Cardiac septum (tissue), 1 donor: ENCODE data around the gene SUMO1. TPM values are rescaled to one million over a fixed set of nuclear protein-coding genes. Genes with fewer than 3 reads are reported as not detected.
"Not testable (repeated sequence)": the region's sequence is repeated elsewhere in the genome, so short reads cannot be mapped to it uniquely, and the experiment has no call there.

Source experiments
- DNase-seq: peaks from one replicate; pipeline ENCODE4 v3.0.0-alpha.2; 2020; ENCODE audit warnings: low spot score
- intact Hi-C: fragments of 100-400 bp; cut with DNase I; formaldehyde crosslinking; loops from one replicate; pipeline ENCODE4 v1.14.0; 2022
- long read RNA-seq: library from polyadenylated mRNA; unstranded; transcript quantifications from one replicate; pipeline ENCODE4 v2.0.0, GENCODE V29; 2021
- total RNA-seq: library from RNA; stranded (reverse); fragmentation: NEBNext Ultra II Directional; extraction: Animal tissue kit (Norgen Biotek cat#: 25700); gene quantifications from one replicate; pipeline ENCODE4 v1.2.1, GENCODE V29; 2021
- donor health status: DM: no; HTN: no; CAD: no.

Gene SUMO1
- total RNA-seq = 59.5 TPM
- long read RNA-seq, transcript SUMO1-203 (5 exons, 1,536 nt) = major isoform, 74 of 77 reads
- long read RNA-seq, partial matches to known transcripts = 0 of 77 reads
- long read RNA-seq, other reads (novel, unspliced or antisense) = 1 of 77 reads

GRCh38 chr2:202238234-202239197 is at the start of gene SUMO1:
Gene SUMO1, minus strand, starts transcription at chr2:202238597. Its CDS starts 146 bp downstream, at chr2:202238451.
- intact Hi-C loops = no loop called here
- DNase-seq = peak; percentile 97

DNA sequence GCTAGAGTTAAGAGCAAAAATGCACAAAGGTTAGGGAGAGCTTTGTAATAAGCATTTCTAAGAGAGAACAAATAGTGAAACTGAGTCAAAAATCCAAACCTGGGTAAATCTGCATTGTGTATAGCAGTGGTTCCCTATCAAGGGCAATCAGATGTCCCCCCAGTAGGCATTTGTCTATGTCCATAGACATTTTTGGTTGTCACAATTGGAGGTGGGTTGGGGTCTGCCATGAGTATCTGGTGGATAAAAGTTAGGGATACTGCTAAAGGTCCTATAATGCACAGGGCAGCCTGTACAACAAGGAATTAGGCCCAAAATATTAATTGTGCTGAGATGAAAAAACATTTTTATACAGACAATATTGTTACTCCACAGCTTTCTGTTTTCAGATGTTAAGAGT is 48.2 kb upstream of the SUMO1 start:
- intact Hi-C loops = no loop called here
- DNase-seq = no peak

DNA sequence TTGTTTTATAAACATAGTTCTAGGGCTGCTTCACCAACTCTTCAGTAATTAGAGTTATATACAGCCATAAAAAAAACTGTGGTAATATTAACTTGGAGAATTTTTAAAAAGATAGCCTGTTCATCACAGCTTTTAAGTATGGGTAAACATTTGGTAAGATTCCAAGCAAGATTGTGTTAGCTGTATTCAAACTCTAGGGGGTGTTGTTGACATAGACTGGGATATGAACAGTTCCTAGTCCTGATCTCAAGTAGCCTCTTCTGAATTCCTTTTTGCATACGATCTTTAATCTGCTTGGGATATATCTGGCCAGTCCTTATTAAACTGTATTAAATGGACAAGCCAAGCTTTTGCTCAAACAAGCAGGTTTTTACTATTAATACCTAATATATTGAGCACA is 40.5 kb upstream of the SUMO1 start:
- intact Hi-C loops = loop anchor here (5.0 to 10.0 kb wide), 2 partner anchors 98 to 246 kb away; partner anchors contain the start of gene BMPR2
- DNase-seq = no peak

- intact Hi-C loops = loop anchor here (5.0 to 10.0 kb wide), 2 partner anchors 99 to 247 kb away; partner anchors contain the start of gene BMPR2
- no peak for DNase-seq
These were observed 39.8 kb upstream of the SUMO1 start for GRCh38 chr2:202278036-202278760.

DNA sequence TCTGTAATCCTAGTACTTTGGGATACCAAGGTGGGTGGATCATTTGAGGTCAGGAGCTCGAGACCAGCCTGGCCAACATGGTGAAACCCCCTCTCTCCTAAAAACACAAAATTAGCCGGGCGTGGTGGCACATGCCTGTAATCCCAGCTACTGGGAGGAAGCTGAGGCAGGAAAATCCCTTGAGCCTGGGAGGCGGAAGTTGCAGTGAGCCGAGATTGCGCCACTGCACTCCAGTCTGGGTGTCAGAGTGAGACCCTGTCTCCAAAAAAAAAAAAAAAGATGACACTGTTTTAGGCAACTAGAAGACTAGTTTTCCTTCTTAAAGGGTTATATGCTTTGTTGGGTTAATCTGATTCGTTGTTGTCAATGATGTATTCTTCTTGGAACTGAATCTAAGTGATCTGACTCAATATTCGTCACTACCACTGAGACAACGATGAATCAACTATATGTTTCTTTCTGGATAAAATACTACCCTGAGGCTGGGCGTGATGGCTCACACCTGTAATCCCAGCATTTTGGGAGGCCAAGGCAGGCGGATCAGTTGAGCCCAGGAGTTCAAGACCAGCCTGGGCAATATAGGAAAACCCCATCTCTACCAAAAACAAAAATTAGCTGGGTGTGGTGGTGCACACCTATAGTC is 37.8 kb upstream of the SUMO1 start:
- intact Hi-C loops = loop anchor here (5.0 to 10.0 kb wide), 2 partner anchors 101 to 249 kb away; partner anchors contain the start of gene BMPR2

GRCh38 chr2:202270487-202270886 is 32.1 kb upstream of the SUMO1 start:
- intact Hi-C loops = loop anchor here (10.0 kb wide), 1 partner anchor 254 kb away; no protein-coding TSS in a partner anchor
- no peak for DNase-seq

More for the DNA sequence above, 37.8 kb upstream of the SUMO1 start:
- DNase-seq = not testable (repeated sequence)

- no peak for DNase-seq
- intact Hi-C loops = no loop called here
These were observed 31.2 kb upstream of the SUMO1 start for GRCh38 chr2:202269585-202269984.

DNA sequence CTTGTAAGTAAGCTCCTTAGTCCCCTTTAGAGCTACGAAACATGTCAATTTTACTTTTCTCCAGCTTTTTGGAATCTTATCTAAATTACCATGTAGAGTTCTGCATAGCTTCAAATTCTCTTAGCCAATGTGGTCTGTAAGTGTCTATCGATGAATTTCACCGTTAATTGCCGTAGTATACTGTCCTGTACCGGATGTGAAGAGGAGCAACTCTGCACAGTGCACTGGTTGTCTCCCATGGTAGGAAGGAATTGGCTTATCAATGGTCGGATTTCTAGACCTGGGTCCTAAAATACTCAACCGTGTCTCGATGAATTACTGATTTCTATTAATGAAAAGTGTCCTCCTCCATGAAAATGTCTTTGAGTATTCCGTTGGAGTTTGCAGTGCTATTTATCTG is 29.1 kb upstream of the SUMO1 start:
- DNase-seq = no peak
- intact Hi-C loops = no loop called here

DNA sequence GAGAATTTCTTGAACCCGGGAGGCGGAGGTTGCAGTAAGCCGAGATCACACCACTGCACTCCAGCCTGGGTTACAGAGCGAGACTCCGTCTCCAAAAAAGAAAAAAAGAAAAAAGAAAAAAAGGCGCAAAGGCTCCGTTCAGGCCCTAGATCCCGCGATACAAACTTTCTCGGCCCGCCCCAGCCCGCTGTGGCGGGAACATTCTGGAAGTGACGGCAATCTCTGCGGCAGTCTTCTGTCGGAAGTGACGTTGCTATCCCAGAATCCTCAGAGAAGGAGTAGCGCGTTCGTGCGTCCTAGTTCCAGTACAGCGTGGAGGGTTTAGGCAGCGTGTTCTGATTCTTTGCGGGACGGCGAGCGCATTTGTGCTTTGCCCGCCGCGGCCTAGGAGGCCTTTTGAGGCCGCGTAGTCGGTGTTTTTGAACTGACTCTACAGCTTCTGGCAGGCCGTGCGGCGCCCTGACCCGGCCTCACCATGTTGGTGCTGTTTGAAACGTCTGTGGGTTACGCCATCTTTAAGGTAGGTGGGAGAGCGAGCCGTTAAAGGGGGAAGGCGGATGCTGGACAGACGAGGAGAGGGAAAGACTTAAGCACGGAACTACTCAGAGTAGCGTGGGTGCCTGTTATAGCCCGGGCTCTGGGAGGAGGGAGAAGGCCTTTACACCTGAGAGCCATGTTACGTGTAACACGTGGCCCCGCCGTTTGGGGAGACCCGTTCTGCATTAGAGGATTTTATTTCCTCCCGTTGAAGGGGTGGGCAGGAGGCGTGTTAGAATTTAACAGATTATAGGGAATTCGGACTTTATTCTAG is 27.3 kb upstream of the SUMO1 start, which contains the start of gene NOP58:
Gene NOP58, plus strand, starts transcription at position 297 of the 811 bp plus-strand sequence. Its CDS starts 179 bp downstream, at position 476.
- DNase-seq = peak; percentile 96
- intact Hi-C loops = loop anchor here (1.0 kb wide), 1 partner anchor 111 kb away; the partner anchor contains the start of gene BMPR2

GRCh38 chr2:202261531-202261930 is 23.1 kb upstream of the SUMO1 start:
- no peak for DNase-seq
- intact Hi-C loops = no loop called here

DNA sequence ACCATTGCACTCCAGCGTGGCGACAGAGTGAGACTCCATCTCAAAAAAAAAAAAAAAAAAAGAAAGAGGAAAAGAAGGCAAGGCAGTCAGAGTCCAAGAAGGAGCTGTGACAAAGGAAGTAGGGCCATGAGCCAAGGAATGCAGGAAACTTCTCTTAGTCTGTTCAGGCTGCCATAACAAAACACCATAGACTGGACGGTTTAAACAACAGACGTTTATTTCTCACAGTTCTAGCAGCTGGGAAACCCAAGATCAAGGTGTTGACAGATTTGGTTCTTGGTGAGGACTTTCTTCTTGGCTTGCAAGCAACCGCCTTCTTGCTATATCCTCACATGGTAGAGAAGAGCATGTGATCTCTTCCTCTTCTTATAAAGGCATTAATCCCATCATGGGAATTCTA is 13.1 kb upstream of the SUMO1 start:
- no peak for DNase-seq
- intact Hi-C loops = no loop called here

GRCh38 chr2:202249521-202250253 is 11.3 kb upstream of the SUMO1 start:
- DNase-seq = no peak
- intact Hi-C loops = no loop called here

DNA sequence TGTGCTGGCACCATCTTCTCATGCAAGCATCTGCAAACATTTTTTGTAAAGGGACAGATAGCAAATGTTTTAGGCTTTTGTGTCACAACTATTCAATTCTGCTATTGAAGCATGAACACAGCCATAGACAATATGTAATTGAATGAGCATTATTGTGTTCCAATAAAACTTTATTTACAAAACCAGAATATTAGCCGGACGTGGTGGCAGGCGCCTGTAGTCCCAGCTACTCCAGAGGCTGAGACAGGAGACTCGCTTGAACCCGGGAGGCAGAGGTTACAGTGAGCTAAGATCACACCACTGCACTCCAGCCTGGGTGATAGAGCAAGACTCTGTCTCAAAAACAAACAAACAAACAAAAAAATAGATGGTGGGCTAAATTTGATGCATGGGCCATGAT is 9.3 kb upstream of the SUMO1 start:
- DNase-seq, intact Hi-C loops: not testable (repeated sequence)

GRCh38 chr2:202237787-202238233 is 587 bp downstream of the SUMO1 start:
- DNase-seq = no peak
- intact Hi-C loops = no loop called here

GRCh38 chr2:202221873-202222272 is 16.5 kb downstream of the SUMO1 start:
- no peak for DNase-seq
- intact Hi-C loops = no loop called here

DNA sequence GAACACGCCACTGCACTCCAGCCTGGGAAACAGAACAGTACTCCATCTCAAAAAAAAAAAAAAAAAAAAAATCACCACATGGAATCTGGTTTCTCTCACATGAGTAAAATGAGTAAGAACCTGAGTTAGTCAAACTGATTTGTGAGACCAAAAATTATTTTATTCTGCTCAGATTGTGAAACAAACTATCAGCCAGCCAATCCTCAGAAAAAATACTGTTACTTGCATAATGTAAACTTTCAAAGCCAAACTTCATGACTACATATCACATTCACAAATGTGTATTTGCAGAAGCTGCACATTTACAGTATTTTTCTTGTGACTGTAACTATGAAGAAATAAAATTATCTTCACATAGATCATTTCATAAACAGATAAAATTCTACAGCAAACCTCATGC is 23.2 kb downstream of the SUMO1 start:
- intact Hi-C loops = no loop called here
- no peak for DNase-seq

DNA sequence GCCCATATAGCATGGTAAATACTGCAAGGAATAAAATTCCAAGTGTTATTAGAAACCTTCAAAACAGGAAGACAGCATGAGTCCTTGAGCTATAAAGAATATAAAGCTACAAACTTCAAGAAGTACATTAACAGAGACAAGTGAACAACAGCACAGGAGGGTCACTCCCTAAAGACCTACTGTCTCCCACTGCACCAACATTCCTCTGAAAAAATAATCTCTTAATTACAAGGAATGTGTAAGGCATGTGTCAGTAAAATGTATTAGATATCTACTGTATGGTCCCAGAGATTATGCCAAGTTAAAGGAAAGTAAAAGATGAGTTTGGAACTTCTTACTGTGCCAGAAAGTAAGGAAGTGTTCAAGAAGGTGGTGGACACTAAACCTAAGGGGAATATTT is 29.9 kb downstream of the SUMO1 start:
- no peak for DNase-seq
- intact Hi-C loops = no loop called here

DNA sequence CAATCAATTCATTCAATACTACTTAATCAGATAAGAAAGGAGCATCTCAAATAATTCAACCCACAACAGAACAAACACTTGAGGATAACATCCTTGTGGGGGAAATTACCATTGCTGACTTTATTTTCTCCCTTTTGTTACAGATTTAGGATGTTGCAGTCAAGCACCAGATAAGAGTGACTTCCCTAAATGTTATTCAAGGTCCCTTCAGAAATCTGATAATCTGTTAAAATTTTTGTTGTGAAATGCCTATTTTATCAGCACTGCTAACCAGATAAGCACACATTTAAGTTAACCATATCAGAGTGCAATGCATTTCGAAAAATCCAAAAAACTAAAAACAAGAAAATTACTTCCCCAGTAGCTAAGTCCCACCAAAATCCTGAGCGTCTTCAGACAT is 33.5 kb downstream of the SUMO1 start:
- intact Hi-C loops = no loop called here
- no peak for DNase-seq
